ENCODE results near the gene SLC24A4. TPM values are rescaled to one million over a fixed set of nuclear protein-coding genes. Genes with fewer than 3 reads are reported as not detected.
A peak's percentile ranks its signal among the peaks of the same experiment; 100 is the strongest.

The SLC24A4 gene
- total RNA-seq, 1 donor from 2014 or later = not detected

GRCh38 chr14:92437309-92437708, 114.3 kb downstream of the SLC24A4 start:
- no peak for DNase-seq (ENCODE audit: low read depth, low spot score)

- no peak for DNase-seq (ENCODE audit: low read depth, low spot score)
Measured at GRCh38 chr14:92437729-92438285, 114.8 kb downstream of the SLC24A4 start.

DNA sequence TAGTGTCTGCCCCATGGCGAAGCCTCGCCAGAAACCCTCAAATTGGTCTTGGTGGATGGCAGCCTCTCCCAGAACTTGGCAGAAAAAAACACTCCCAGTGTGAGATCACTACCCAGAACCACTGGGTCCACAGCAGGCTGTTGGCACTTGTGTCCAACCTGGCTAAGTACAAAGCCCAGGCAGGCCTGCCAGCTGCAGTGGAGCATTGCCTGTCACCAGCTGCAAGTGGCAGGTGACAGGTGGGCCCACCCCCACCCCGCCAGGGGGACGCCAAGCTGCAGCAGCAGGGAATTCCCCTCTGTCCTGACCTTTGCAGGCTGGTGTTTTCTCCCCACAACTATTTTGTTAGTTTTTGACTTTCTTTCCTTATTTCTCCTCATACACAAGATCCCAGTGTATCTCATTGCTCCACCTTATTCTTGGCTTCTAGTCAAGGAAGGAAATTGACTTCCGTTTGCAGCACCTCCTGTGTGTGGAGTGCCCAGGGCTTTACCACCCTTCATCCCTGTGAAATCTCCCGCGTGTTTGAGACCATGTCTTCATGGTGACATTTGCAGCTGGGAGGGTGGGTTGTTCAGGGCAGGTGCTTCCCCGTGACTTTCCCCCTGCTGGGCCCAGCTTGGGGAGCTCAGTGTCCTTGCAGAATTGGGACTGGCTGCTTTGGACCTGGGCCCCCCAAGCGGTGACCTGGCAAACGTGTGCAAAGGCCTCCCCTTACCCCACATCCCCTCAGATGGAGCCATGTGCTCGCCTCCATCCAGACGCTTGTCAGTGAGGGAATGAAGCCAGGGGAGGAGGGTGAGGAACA, 116.8 kb downstream of the SLC24A4 start:
- DNase-seq (ENCODE audit: low read depth, low spot score) = no peak

- no peak for DNase-seq (ENCODE audit: low read depth, low spot score)
Measured at GRCh38 chr14:92440345-92441003, 117.5 kb downstream of the SLC24A4 start.

DNA sequence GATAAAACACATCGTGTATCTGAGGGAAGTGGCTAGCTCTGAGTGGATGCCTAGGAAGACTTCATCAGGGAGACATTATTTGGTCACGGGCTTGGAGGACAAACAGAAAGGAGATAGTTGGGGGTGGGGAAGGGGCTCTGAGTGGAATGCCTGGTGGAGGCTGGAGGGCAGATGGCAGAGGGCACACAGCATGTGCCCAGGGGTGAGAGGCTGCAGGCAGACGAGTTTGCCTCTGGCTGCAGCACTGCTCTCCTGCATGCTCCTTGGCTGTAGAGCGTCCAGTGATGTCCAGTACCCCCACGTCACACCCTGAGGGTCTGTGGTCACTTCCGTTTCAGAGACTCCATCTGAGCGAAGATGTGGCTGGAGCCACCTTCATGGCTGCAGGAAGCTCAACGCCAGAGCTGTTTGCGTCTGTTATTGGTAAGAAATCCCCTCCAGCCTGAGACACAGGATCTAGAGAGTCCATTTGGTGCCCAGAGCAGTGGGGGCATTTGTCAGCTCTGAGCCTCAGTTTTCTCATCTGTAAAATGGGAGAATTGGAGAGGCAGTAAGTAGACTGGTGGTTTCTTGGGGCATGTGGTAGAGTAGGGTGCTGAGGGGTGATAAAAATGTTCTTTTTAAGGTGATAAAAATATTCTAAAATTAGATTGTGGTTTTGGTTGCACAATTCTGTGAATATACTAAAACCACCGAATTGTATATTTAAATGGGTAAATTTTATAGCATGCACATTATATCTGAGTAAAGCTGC, 119.0 kb downstream of the SLC24A4 start:
- DNase-seq (ENCODE audit: low read depth, low spot score) = no peak

DNA sequence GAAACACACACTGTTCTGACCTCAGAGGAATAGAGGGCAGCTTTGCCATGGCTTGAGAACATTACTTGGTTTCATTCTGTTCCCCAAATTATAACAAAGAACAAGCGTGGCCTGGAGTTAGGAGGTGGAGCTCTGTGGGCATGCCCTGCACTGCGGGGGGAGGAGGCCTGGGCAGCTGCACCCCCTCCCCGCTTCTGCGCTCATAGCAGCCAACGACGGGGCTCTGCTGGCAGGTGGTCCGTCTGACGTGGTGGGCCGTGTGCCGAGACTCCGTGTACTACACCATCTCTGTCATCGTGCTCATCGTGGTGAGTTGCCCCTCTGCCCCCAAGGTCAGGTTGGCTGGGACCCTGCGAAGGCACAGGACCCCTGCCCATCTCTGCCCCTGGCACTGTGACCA, 120.2 kb downstream of the SLC24A4 start:
- DNase-seq (ENCODE audit: low read depth, low spot score) = no peak

GRCh38 chr14:92443741-92444140, 120.8 kb downstream of the SLC24A4 start:
- no peak for DNase-seq (ENCODE audit: low read depth, low spot score)

GRCh38 chr14:92446771-92447170, 123.8 kb downstream of the SLC24A4 start:
- DNase-seq (ENCODE audit: low read depth, low spot score) = no peak

DNA sequence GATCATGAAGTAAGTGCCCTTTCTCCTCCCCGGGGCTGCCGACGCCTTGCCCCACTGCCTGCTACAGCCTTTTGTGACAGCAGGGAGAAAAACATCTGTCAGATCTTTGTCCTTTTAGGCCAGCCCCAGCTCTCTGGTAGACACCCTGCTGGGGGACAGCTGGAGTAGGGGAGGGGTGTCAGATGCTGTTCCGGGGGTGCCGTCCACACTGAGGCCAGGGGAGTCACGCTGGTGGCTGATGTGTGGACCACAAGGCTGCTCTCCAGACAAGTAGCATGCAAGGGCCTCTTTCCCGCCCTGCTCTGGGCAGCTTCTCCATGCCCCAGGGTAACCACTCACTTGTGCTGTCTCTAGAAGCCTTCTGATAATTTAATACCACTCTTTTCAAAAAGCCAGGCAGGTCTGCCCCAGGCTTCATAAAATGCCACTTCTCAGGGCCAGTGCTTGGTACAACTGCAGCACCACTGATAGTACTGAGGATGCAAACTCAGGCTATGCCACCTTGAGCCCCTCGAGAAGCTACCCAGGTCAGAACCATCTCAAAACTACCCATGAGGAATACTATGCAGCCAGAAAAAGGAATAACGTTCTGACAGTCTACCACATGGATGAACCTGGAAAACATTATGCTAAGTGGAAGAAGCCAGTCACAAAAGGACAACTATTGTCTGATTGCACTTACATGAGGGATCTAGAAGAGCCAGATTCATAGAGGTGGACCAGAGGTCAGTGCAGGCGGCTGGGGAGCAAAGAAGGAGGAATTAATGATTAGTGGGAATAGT, 124.6 kb downstream of the SLC24A4 start:
- no peak for DNase-seq (ENCODE audit: low read depth, low spot score)

GRCh38 chr14:92448786-92449185, 125.8 kb downstream of the SLC24A4 start:
- DNase-seq (ENCODE audit: low read depth, low spot score) = no peak

- no peak for DNase-seq (ENCODE audit: low read depth, low spot score)
Measured at GRCh38 chr14:92449404-92450181, 126.6 kb downstream of the SLC24A4 start.

- DNase-seq (ENCODE audit: low read depth, low spot score) = no peak
Measured at GRCh38 chr14:92450351-92451070, 127.5 kb downstream of the SLC24A4 start.

- no peak for DNase-seq (ENCODE audit: low read depth, low spot score)
Measured at GRCh38 chr14:92451245-92451644, 128.3 kb downstream of the SLC24A4 start.

- no peak for DNase-seq (ENCODE audit: low read depth, low spot score)
Measured at GRCh38 chr14:92451755-92452154, 128.8 kb downstream of the SLC24A4 start.

DNA sequence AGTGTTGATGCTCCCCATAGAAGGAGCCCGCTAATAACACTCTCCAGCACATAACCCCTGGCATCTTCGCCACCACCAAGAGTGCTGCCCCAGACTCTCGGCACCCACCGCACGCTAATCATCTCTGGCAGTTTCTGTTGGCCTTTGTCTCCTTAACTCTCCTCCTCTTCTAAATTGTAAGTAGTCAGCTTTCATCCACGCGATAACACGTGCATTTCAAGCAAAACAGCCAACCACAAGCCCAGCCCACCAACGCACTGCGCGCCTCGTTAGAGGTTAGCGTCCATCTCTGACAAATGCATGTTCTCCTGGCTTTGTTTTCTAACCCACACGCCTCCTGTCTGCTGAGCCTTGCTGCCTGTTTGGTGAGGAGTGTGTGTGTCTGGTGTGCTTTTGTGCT, 129.5 kb downstream of the SLC24A4 start:
- no peak for DNase-seq (ENCODE audit: low read depth, low spot score)

DNA sequence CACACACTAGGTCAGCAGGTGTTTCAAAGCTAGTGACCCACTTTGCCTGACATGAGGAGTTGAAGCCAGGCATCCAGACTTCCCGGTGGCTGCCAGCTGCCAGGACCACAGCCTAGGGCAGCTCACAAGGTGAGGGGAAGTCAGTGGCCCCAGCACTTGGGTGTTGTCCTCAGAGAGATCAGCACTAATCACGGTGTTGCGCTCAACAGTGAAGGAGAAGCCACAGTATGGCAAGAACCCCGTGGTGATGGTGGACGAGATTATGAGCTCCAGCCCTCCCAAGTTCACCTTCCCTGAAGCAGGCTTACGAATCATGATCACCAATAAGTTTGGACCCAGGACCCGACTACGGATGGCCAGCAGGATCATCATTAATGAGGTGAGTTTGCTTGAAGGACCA, 130.7 kb downstream of the SLC24A4 start:
- no peak for DNase-seq (ENCODE audit: low read depth, low spot score)

DNA sequence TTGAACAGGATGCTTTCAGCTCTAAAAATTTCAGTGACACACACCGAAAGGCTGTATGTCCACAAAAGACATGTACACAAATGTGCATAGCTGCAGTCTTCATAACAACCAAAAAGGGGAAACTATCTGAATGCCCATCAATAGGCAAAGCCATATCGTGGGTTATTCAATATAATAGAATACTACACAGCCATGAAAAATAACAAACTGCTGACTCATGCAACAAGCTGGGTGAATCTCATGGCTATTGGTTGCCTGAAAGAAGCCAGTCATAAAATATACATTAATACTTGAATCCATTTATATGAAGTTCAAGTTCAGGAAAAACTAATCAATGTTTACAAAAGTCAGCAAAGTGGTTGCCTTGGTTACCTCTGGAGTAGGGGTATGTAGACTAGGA, 132.3 kb downstream of the SLC24A4 start:
- no peak for DNase-seq (ENCODE audit: low read depth, low spot score)

DNA sequence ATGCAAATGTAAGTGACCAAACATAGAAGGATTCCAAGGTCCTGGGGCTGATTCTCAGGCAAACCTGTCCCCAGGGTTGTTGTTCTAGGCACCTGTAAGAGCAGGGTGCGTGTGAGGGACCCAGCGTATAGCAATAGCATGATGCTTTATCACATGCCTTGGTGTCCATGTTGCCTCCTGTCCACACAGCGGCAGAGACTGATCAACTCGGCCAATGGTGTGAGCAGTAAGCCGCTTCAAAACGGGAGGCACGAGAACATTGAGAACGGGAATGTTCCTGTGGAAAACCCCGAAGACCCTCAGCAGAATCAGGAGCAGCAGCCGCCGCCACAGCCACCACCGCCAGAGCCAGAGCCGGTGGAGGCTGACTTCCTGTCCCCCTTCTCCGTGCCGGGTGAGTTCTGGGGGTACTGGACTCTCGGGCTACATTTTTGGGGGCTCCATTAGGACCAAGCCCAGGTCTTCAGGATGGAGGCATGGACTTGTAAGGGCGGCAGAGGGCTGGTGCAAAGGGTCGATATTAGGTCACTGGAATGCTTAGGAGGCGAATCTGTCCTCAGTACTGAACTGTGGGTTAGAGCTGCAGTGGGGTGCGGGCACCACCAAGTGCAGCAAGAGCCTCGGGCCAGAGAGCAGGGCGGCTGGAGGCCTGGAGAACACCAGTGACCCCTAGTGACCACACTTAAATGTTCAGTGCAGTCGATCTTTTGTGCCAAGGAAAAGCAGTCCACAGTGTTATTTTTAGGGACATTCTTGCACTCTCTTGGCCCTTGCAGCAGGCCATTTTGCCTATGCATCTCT, 133.4 kb downstream of the SLC24A4 start:
- peak; percentile 35 for DNase-seq (ENCODE audit: low read depth, low spot score)

- no peak for DNase-seq (ENCODE audit: low read depth, low spot score)
Measured at GRCh38 chr14:92457016-92457565, 134.1 kb downstream of the SLC24A4 start.

All from pulmonary artery endothelial cell (primary cell).